Activated CD8-positive, alpha-beta T cell treated with anti-CD3 and anti-CD28 coated beads for 36 hours (primary cell): ENCODE results near the gene BCAS4. TPM values are rescaled to one million over a fixed set of nuclear protein-coding genes. Genes with fewer than 3 reads are reported as not detected.

Source experiments
- ATAC-seq: fragments of 200-7000 bp; cut with Tn5 transposase; one replicate; pipeline ENCODE4 v1.10.0; 2021; ENCODE audit warnings: mild to moderate bottlenecking, moderate library complexity
- CTCF ChIA-PET: fragments of 350-600 bp; sonication (Branson Sonifier 250); formaldehyde crosslinking; loops from one replicate; lab custom pipeline; 2021; ENCODE audit warnings: antibody characterized with exemption; lab: Charles Lee
- POLR2A ChIA-PET: fragments of 350-600 bp; sonication (Branson Sonifier 250); formaldehyde crosslinking; loops from one replicate; lab custom pipeline; 2021; ENCODE audit warnings: antibody characterized with exemption; lab: Charles Lee
- DNase-seq: peaks from one replicate; pipeline ENCODE4 v3.0.0-alpha.2; 2020
- H3K27ac Mint-ChIP-seq: one replicate; pipeline ENCODE4 v1.8.0; 2021; ENCODE audit warnings: mild to moderate bottlenecking, mixed read lengths
- H3K27me3 Mint-ChIP-seq: one replicate; pipeline ENCODE4 v1.8.0; 2021; ENCODE audit warnings: mixed read lengths
- H3K36me3 Mint-ChIP-seq: one replicate; pipeline ENCODE4 v1.8.0; 2021; ENCODE audit warnings: low read depth, mixed read lengths
- H3K4me1 Mint-ChIP-seq: one replicate; pipeline ENCODE4 v1.8.0; 2021; ENCODE audit warnings: low read depth, mixed read lengths
- H3K4me3 Mint-ChIP-seq: one replicate; pipeline ENCODE4 v1.8.0; 2021; ENCODE audit warnings: mild to moderate bottlenecking, moderate library complexity, mixed read lengths
- H3K9me3 Mint-ChIP-seq: one replicate; pipeline ENCODE4 v1.8.0; 2021; ENCODE audit warnings: mixed read lengths
- CTCF ChIP-seq: fragments of 200-600 bp; IDR thresholded peaks from one replicate; pipeline ENCODE4 v1.8.0; 2022; ENCODE audit warnings: antibody characterized with exemption, mild to moderate bottlenecking
- intact Hi-C: fragments of 100-400 bp; cut with micrococcal nuclease; formaldehyde crosslinking; loops from one replicate; pipeline ENCODE4 v1.10.0; 2022
- total RNA-seq, 2 experiments: library from RNA; stranded (reverse); gene quantifications; one replicate each; pipeline ENCODE4 v1.2.3, GENCODE V29; 2021

BCAS4 gene
- total RNA-seq, 2 experiments from 2014 or later, result 27.3 to 31.7 TPM

- H3K27ac Mint-ChIP-seq, result peak overlapping the region; percentile 58
- TF ChIP-seq CTCF, result no peak
Observed at GRCh38 chr20:50842821-50843220, 48.0 kb downstream of the BCAS4 start.

GRCh38 chr20:50843331-50844276 is 48.7 kb downstream of the BCAS4 start:
- H3K4me1 Mint-ChIP-seq, result peaks cover 23% of the 10 kb centered on the region
- H3K27ac Mint-ChIP-seq, result peak overlapping the region; percentile 87
- H3K4me3 Mint-ChIP-seq, result no peak overlapping the region
- intact Hi-C loops, result no loop called here
- peaks cover 2% of the 10 kb centered on the region for H3K36me3 Mint-ChIP-seq
- no peaks in the 10 kb centered on the region for H3K27me3 Mint-ChIP-seq
- CTCF ChIA-PET, result interaction anchor here (1.2 to 1.9 kb wide), 4 partner anchors 20 to 53 kb away, joined by 3 to 5 read pairs (median 3); partner anchors contain the start of gene BCAS4
- DNase-seq (no peak), ATAC-seq (no peak)
- no peaks in the 10 kb centered on the region for H3K9me3 Mint-ChIP-seq
- no peak for TF ChIP-seq CTCF
- POLR2A ChIA-PET, result interaction anchor here (0.5 to 1.3 kb wide), 4 partner anchors 16 to 98 kb away, joined by 3 to 4 read pairs (median 3); partner anchors contain the start of gene BCAS4

More at GRCh38 chr20:50842821-50843220, 48.0 kb downstream of the BCAS4 start:
- DNase-seq (no peak), ATAC-seq (no peak)
- Mint-ChIP-seq H3K4me1 (peaks cover 26% of the 10 kb centered on the region), H3K4me3 (no peak overlapping the region), H3K9me3 (no peaks in the 10 kb centered on the region), H3K27me3 (no peaks in the 10 kb centered on the region), H3K36me3 (peaks cover 6% of the 10 kb centered on the region)
- intact Hi-C loops, result no loop called here
- POLR2A ChIA-PET, result no interaction called here
- CTCF ChIA-PET, result interaction anchor here (1.2 to 1.5 kb wide), 4 partner anchors 13 to 52 kb away, joined by 3 read pairs; partner anchors contain the start of gene BCAS4

GRCh38 chr20:50844430-50845100 is 49.7 kb downstream of the BCAS4 start:
- ChIA-PET POLR2A (interaction anchor here (0.5 to 1.3 kb wide), 5 partner anchors 17 to 97 kb away, joined by 3 to 4 read pairs (median 3); partner anchors contain the start of gene BCAS4), CTCF (interaction anchor here (0.6 to 4.4 kb wide), 4 partner anchors 23 to 54 kb away, joined by 3 to 30 read pairs (median 4); partner anchors contain the start of gene BCAS4)
- ATAC-seq, result peak; percentile 99
- peaks cover 18% of the 10 kb centered on the region for H3K4me1 Mint-ChIP-seq
- no peaks in the 10 kb centered on the region for H3K9me3 Mint-ChIP-seq
- no peak for TF ChIP-seq CTCF
- H3K27ac Mint-ChIP-seq, result peak overlapping the region; percentile 87
- peak overlapping the region; percentile 10 for H3K4me3 Mint-ChIP-seq
- peak; percentile 92 for DNase-seq
- H3K27me3 Mint-ChIP-seq, result no peaks in the 10 kb centered on the region
- H3K36me3 Mint-ChIP-seq, result peaks cover 2% of the 10 kb centered on the region
- intact Hi-C loops, result no loop called here

- intact Hi-C loops, result no loop called here
- Mint-ChIP-seq H3K4me3 (no peak overlapping the region), H3K4me1 (peaks cover 24% of the 10 kb centered on the region), H3K9me3 (no peaks in the 10 kb centered on the region), H3K27ac (no peak overlapping the region), H3K36me3 (peaks cover 2% of the 10 kb centered on the region), H3K27me3 (no peaks in the 10 kb centered on the region)
- CTCF ChIA-PET, result interaction anchor here (1.9 to 4.4 kb wide), 3 partner anchors 28 to 85 kb away, joined by 5 to 30 read pairs (median 16); partner anchors contain the start of genes ADNP and BCAS4
- no peak for TF ChIP-seq CTCF
- no peak for DNase-seq
- ATAC-seq, result no peak
- POLR2A ChIA-PET, result interaction anchor here (0.9 kb wide), 1 partner anchor 20 kb away, joined by 4 read pairs; no protein-coding TSS in a partner anchor
Observed at GRCh38 chr20:50845566-50846215, 50.8 kb downstream of the BCAS4 start.
